ENCODE data around the gene PSMB2. TPM values are rescaled to one million over a fixed set of nuclear protein-coding genes. Genes with fewer than 3 reads are reported as not detected.
"Not testable (repeated sequence)": the region's sequence is repeated elsewhere in the genome, so short reads cannot be mapped to it uniquely, and the experiment has no call there.

The PSMB2 gene
- 10 to 100 TPM; 16.1 to 41.6 (median 29.0) TPM for total RNA-seq

DNA sequence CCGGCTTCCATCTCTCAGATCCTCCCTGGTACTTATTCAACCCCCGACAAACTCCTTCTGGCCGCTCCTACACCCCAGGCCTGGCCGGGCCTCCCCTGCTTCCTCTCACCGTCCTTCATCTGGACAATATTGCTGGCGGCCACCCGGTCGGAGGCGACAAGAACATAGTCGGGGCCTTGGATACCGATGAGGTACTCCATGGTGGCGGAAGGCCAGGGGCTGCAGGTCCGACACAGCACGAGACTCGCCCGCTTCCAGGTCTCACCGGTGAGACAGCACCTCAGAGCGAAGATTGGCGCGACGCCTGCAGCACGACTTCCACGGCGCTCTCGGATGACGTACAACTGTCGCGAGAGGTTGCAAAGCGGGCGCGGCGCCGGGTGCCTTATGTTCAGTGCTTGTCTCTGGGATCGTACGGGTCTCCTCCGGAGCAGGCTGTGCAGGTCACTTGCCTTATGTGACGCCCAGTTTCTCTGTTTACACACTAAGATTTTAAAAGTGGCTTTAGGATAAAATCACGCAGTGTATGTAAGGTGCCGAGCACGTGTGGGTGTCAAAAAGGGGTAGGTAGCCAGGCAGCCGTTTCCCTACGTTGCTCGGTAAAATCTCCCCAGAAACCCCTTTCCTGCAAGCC is at the start of gene PSMB2:
Gene PSMB2, minus strand, starts transcription at position 294 of the 634 bp plus-strand sequence. Its CDS starts 94 bp downstream, at position 200.
- DNase-seq = peak; percentile 98
- intact Hi-C loops (cut with DNase I; ENCODE audit: low total_unique reads) (no loop called here), in situ Hi-C loops (cut with MboI; ENCODE audit: low pct_ligation_motif_present in 1 of 4, low pct_unique_long_range_greater_than_20kb in 1 of 4, low sequenced_read_pairs in 3 of 4) (no loop called here)
- WGBS, 2 donors (ENCODE audit: low coverage in 1 of 2) = 1% methylated on average over 42 of the region's 43 CpGs; no CpG with 5 or more reads in 1 of the 2 donors
- H3K27ac ChIP-seq = peak within 1 kb of the TSS; percentile 90 to 98 (median 96)
- no peaks in the 10 kb centered on the region for H3K9me3 ChIP-seq
- peak within 1 kb of the TSS; percentile 65 to 95 (median 80) for H3K4me3 ChIP-seq
- peaks cover 20% of the 10 kb centered on the region for H3K27me3 ChIP-seq
- H3K36me3 ChIP-seq = no peaks in the 10 kb centered on the region
- peaks cover 22 to 51% (median 30%) of the 10 kb centered on the region in 4 donors for H3K4me1 ChIP-seq
- TF ChIP-seq POLR2AphosphoS5 (IDR thresholded peaks at IDR 0.05) (peak; percentile 92 to 97 (median 94)), EP300 (IDR thresholded peaks at IDR 0.05; ENCODE audit: low read depth) (no peak), POLR2A (IDR thresholded peaks at IDR 0.05) (peak; percentile 82)
- TF ChIP-seq, protein P1, sequence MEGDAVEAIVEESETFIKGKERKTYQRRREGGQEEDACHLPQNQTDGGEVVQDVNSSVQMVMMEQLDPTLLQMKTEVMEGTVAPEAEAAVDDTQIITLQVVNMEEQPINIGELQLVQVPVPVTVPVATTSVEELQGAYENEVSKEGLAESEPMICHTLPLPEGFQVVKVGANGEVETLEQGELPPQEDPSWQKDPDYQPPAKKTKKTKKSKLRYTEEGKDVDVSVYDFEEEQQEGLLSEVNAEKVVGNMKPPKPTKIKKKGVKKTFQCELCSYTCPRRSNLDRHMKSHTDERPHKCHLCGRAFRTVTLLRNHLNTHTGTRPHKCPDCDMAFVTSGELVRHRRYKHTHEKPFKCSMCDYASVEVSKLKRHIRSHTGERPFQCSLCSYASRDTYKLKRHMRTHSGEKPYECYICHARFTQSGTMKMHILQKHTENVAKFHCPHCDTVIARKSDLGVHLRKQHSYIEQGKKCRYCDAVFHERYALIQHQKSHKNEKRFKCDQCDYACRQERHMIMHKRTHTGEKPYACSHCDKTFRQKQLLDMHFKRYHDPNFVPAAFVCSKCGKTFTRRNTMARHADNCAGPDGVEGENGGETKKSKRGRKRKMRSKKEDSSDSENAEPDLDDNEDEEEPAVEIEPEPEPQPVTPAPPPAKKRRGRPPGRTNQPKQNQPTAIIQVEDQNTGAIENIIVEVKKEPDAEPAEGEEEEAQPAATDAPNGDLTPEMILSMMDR (IDR thresholded peaks at IDR 0.05) = no peak

- Histone ChIP-seq H3K27ac (no peak overlapping the region), H3K36me3 (no peaks in the 10 kb centered on the region), H3K27me3 (peaks cover 24% of the 10 kb centered on the region), H3K4me3 (no peak overlapping the region), H3K9me3 (no peaks in the 10 kb centered on the region), H3K4me1 (no peaks in the 10 kb centered on the region)
- intact Hi-C loops (cut with DNase I; ENCODE audit: low total_unique reads) = no loop called here
- no peak for TF ChIP-seq EP300 (IDR thresholded peaks at IDR 0.05; ENCODE audit: low read depth)
- no peak for TF ChIP-seq POLR2AphosphoS5 (IDR thresholded peaks at IDR 0.05)
- no peak for TF ChIP-seq POLR2A (IDR thresholded peaks at IDR 0.05)
- TF ChIP-seq, protein P1 (IDR thresholded peaks at IDR 0.05) = no peak
- in situ Hi-C loops (cut with MboI; ENCODE audit: low pct_ligation_motif_present in 1 of 4, low pct_unique_long_range_greater_than_20kb in 1 of 4, low sequenced_read_pairs in 3 of 4) = no loop called here
- WGBS, 2 donors (ENCODE audit: low coverage in 1 of 2) = 59 to 61% methylated on average over 5 to 9 of the region's 9 CpGs
- no peak for DNase-seq
Measured at GRCh38 chr1:35691080-35691479, 49.8 kb upstream of the PSMB2 start.

DNA sequence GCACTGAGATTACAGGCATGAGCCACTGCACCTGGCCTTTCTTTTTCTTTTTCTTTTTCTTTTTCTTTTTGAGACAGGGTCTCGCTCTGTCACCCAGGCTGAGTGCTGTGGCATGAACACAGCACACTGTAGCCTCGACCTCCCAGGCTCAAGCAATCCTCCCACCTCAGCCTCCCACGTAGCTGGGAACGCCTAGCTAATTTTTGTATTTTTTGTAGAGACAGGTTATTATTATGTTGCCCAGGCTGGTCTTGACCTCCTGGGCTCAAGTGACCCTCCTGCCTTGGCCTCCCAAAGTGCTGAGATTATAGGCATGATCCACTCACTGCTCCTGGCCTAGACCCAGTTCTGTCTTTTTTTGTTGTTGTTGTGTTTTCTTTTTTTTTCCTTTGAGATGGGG is 48.8 kb upstream of the PSMB2 start:
- peaks cover 22% of the 10 kb centered on the region for H3K27me3 ChIP-seq
- H3K4me1 ChIP-seq; H3K4me3 ChIP-seq; in situ Hi-C loops (cut with MboI; ENCODE audit: low pct_ligation_motif_present in 1 of 4, low pct_unique_long_range_greater_than_20kb in 1 of 4, low sequenced_read_pairs in 3 of 4); H3K36me3 ChIP-seq; H3K27ac ChIP-seq; DNase-seq; H3K9me3 ChIP-seq; intact Hi-C loops (cut with DNase I; ENCODE audit: low total_unique reads): not testable (repeated sequence)
- 83 to 84% methylated on average over 4 of the region's 4 CpGs for WGBS, 2 donors (ENCODE audit: low coverage in 1 of 2)

GRCh38 chr1:35688161-35688560 is 46.8 kb upstream of the PSMB2 start:
- intact Hi-C loops (cut with DNase I; ENCODE audit: low total_unique reads) (no loop called here), in situ Hi-C loops (cut with MboI; ENCODE audit: low pct_ligation_motif_present in 1 of 4, low pct_unique_long_range_greater_than_20kb in 1 of 4, low sequenced_read_pairs in 3 of 4) (no loop called here)
- 57 to 88% methylated on average over 1 to 5 of the region's 5 CpGs for WGBS, 2 donors (ENCODE audit: low coverage in 1 of 2)
- Histone ChIP-seq H3K4me3 (no peak overlapping the region), H3K27me3 (peaks cover 20% of the 10 kb centered on the region), H3K36me3 (no peaks in the 10 kb centered on the region), H3K27ac (no peak overlapping the region), H3K9me3 (no peaks in the 10 kb centered on the region), H3K4me1 (no peaks in the 10 kb centered on the region)
- no peak for DNase-seq
- no peak for TF ChIP-seq POLR2AphosphoS5 (IDR thresholded peaks at IDR 0.05)
- no peak for TF ChIP-seq EP300 (IDR thresholded peaks at IDR 0.05; ENCODE audit: low read depth)
- TF ChIP-seq, protein P1 (IDR thresholded peaks at IDR 0.05) = no peak
- TF ChIP-seq POLR2A (IDR thresholded peaks at IDR 0.05) = no peak

- H3K4me3 ChIP-seq = no peak overlapping the region
- peaks cover 20% of the 10 kb centered on the region for H3K27me3 ChIP-seq
- TF ChIP-seq POLR2A (IDR thresholded peaks at IDR 0.05) (no peak), EP300 (IDR thresholded peaks at IDR 0.05; ENCODE audit: low read depth) (no peak)
- TF ChIP-seq, protein P1 (IDR thresholded peaks at IDR 0.05) = no peak
- H3K4me1 ChIP-seq = no peaks in the 10 kb centered on the region
- DNase-seq = no peak
- no peaks in the 10 kb centered on the region for H3K36me3 ChIP-seq
- WGBS, 2 donors (ENCODE audit: low coverage in 1 of 2) = 53 to 59% methylated on average over 5 of the region's 5 CpGs
- no peaks in the 10 kb centered on the region for H3K9me3 ChIP-seq
- H3K27ac ChIP-seq = no peak overlapping the region
- intact Hi-C loops (cut with DNase I; ENCODE audit: low total_unique reads) = no loop called here
- in situ Hi-C loops (cut with MboI; ENCODE audit: low pct_ligation_motif_present in 1 of 4, low pct_unique_long_range_greater_than_20kb in 1 of 4, low sequenced_read_pairs in 3 of 4) = no loop called here
Measured at GRCh38 chr1:35683012-35683411, 41.7 kb upstream of the PSMB2 start.
